ENCODE data around the gene CCDC88C.
A peak's percentile ranks its signal among the peaks of the same experiment; 100 is the strongest.

The CCDC88C gene

GRCh38 chr14:91288876-91289275 lies 128.7 kb downstream of the CCDC88C start:
- DNase-seq (ENCODE audit: low read depth): no peak

DNA sequence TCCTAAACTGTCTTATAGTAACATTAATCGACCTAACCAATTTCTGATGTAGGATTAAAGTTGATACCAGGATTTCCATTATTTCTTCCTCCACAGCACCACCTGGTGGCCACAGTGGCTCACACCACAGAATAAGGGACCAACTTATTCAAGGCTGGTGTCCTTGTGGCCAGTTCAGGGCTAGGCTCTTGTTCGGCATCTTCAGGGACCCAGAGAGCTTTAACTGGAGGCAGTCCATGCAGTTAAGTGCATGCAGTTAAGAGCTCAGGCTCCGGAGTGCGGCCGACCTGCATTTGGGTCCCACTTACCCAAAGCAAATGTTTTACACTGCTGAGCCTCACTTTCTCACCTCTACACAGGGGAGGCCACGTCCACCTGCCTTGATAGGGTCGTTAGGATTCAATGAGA lies 131.1 kb downstream of the CCDC88C start:
- DNase-seq (ENCODE audit: low read depth): peak; percentile 73

DNA sequence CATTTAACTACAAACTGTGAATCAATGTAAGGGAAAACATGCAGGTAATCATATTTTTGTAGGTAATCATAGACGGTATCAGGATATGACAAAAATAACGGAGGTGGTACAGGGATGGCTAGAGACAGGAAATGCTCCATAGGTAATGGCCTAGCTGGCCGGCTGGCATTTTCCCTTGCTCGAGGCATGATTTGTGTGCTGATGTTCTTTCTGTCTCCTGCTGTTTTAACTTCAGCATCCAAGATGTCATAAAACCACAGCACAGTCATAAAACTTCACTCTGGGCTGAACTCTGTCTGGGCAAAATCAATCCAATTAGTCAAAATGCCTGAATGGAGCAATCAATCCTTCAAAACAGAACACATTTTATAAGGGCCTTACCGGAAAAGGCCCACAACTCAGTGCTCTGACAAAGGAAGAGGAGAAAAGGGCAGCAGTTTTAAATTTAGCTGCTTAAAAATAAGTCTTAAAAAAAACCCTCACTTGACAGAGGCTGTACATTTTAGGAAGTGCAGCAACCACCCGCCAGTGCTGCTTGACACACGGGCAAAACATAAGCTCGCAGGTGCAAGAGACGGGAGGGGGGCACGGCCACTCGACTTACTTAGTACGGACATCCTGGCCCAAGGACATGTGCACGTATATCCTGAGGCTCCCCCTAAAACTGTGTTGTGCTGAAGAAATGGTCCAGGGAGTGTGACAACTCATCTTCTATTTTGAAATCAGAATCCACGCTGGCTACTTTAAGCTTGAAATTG lies 132.7 kb downstream of the CCDC88C start:
- DNase-seq (ENCODE audit: low read depth): no peak

- DNase-seq (ENCODE audit: low read depth): no peak
These were observed 133.4 kb downstream of the CCDC88C start for GRCh38 chr14:91284146-91284790.

DNA sequence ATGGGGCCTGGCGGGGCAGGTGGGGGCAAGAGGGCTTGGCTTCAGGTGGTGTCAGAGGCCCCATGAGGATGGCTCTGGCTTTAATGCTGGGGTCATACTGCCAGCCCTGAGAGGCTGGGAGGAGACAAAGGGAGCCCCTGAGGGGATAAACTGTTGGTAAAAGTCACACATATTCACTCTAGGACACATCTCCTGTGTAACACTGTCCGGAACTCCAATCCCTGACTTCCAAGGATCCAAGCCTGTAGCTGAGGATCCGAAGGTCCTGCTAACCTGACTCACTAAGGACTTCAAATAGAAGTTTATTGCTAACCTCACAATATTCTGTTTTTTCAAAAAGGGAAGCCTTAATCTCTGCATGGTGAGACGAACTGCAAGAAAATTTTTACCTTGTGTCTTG lies 134.0 kb downstream of the CCDC88C start:
- no peak for DNase-seq (ENCODE audit: low read depth)

DNA sequence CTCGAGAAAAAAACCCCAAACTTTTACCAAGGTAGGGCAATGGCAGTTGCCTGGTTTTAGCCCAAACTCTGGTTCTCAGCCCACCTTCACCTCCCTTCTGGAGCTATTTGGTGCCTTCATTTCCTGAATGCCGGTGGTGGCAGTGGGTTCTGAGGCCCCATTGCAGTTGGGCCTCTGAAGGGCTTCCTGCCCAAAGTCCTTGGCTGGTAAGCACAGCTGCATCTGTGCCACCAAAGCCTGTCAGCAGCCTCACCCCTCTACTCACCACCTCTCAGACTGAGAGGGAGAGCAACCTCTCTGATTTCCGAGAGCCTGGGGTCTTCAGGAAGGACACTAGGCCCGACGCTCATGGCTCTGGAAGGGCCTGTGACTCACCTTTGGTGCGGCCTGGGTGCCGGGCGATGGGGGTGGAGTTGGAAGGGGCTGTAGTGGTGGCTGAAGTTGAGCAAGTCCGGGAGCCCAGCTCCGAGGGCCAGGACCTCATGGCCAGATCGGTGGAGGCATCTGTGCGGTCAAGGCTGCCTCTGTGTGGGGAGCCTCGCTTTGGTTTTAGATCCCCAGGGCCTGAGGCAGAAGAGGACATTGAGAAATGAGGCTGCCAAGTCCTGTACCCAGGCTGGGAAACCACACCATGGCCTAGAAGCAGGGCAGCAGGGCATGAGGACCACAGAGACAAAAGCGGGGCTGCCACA lies 134.5 kb downstream of the CCDC88C start:
- DNase-seq (ENCODE audit: low read depth): no peak

GRCh38 chr14:91281346-91281745 lies 136.3 kb downstream of the CCDC88C start:
- no peak for DNase-seq (ENCODE audit: low read depth)

DNA sequence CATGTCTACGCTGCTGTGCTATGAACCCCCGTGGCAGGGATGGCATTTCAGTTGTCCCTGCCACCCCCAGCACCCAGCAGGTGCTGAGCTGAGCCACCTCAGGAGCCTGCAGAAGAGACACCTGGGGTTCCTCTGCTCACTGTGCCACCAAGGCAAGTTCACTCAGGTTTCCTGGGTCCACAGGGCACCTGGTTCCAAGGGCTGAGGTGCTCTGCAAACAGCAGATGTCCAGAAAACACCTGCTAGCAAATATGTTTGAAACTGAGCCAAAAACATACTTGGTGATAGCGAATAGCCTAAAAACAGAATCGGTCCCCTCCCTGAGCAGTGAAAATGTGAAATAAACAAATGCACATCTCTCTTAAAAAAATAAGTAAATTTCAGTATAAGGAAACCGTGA lies 137.5 kb downstream of the CCDC88C start:
- no peak for DNase-seq (ENCODE audit: low read depth)

GRCh38 chr14:91279354-91279753 lies 138.3 kb downstream of the CCDC88C start:
- no peak for DNase-seq (ENCODE audit: low read depth)

GRCh38 chr14:91278383-91278715 lies 139.3 kb downstream of the CCDC88C start:
- no peak for DNase-seq (ENCODE audit: low read depth)

DNA sequence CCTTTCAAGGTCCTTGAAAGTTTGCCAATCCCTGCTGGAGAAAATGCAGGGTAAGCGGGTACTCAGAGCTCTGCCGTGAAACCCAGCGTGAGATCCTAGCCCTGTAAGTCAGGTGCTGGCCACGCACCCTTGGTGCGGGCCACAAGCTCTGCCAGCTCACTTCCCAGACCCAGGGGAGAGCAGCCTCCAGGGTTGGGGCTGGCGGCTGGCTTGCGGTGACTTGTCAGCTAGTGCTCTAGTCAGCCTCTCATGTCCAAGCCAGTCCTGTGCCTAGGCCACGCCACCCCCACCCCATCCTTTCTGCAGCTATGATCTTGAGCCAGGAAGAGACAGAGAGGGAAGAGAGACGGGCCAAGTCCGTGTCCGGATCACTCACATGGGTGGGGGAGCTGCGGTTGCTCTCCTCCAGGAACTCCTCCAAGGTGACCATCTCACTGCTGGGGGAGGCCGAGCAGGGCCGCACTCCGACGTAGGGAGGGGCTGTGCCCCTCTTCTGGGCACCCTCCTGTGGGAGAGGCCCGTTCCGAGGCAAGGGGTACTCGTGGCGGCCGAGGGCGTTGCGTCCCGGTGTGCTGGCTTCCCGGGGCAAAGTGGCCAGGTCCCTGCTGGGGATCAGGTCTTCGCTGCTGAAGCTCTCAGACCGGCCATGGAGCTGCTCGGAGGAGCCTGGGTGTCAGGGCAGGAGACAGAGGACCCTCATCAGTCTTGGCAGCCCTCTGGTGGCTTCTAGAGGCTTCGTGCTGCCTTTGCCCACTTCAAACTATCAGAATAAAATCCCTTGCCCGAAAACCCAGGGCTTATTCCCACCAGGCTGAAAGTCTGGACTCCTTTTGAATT lies 139.9 kb downstream of the CCDC88C start:
- DNase-seq (ENCODE audit: low read depth): no peak

GRCh38 chr14:91274796-91275195 lies 142.8 kb downstream of the CCDC88C start:
- DNase-seq (ENCODE audit: low read depth): no peak

DNA sequence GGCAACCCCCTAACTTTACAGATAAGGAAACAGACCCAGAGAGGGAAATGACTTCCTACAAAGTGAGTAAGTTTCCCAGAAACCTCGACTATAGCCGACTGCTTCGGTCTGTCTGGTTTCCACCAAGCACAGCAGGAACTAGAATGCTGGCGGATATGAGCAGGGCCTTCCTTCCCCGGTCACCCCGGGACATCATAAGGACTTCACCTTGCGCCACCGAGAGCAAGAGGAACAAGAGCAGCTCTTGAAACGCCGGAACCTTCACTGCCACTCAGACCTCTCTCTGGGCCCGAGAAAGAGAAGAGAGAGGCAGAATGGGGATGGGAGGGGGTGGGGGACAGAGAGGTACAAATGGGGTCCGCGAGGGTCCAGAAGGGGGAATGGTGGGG lies 143.7 kb downstream of the CCDC88C start:
- DNase-seq (ENCODE audit: low read depth): no peak

DNA sequence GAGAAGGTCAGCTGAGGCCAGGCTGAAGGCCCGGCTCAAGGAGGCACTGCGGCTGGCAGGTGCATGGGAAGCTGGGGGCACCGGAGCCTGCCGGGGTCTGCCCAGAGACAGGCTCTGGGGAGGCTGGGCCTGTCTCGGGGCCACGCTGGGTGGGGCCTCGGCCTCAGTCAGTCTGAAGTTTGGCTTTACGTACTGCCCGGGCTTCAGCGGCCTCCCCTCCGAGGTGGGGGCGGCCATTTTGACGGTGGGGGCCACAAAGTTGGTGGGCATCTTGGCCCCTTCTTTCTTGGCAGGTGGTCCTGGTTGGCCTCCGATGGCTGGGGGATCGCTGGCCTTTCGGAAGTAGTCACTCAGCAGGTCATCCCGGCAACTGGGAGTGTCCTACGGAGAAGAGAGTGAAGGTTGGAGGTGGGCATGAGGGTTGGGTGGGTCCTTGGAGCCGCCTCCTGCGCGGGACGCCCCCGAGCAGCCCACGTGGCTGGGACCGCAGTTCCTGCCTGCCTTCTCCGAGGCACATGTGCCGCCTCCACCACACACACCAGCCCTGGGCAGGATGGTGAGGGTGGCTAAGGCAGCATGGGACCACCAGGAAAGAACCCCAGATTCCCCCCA lies 144.2 kb downstream of the CCDC88C start:
- no peak for DNase-seq (ENCODE audit: low read depth)

GRCh38 chr14:91272341-91273272 lies 145.0 kb downstream of the CCDC88C start:
- DNase-seq (ENCODE audit: low read depth): no peak

- DNase-seq (ENCODE audit: low read depth): no peak
These were observed 146.0 kb downstream of the CCDC88C start for GRCh38 chr14:91271639-91272038.

DNA sequence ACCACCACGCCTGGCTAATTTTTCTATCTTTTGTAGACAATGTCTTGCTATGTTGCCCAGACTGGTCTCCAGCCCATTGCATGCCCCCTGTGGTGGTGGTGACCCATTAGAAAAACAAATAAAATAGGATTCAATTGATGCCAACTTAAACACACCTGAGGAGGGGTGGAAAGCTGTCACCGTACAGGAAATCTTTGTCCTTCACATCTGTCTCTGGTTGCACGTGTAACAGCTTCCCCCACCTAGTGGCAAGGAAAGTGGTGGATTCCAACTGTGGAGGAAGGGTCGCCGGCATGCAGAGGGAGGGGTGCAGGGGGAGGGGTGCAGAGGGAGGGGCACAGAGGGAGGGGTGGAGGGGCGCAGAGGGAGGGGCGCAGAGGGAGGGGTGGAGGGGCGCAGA lies 147.0 kb downstream of the CCDC88C start:
- DNase-seq (ENCODE audit: low read depth): no peak

GRCh38 chr14:91270188-91270587 lies 147.4 kb downstream of the CCDC88C start:
- no peak for DNase-seq (ENCODE audit: low read depth)

GRCh38 chr14:91269076-91269991 lies 148.3 kb downstream of the CCDC88C start:
- no peak for DNase-seq (ENCODE audit: low read depth)

DNA sequence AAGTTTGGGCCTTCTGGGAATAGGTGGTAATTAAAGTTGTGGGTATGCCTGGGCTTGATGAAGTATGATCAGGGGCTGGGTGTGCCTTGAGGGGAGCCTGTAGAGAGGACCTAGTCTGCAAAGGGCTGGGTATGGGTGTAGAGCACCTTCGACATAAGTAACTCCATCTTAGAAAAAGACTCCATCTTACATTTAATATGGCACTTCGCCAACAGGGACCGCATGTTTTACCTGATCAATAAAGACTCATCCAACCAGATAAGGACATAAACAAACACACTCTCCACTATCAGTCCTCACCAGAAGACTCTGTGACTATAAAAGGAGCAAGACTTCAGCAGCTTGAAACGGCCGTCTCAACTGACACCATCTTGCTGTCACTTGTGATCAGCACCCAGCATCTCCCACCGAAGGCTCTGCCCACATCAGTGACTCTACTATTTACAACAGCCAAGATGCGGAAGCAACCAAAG lies 149.6 kb downstream of the CCDC88C start:
- DNase-seq (ENCODE audit: low read depth): no peak
